SK-N-SH treated with all-trans-retinoic acid at 6 μM for 48 hours (cell line): ENCODE data around the gene NAE1.

Experiments used
- ATAC-seq: fragments of 200-7000 bp; cut with Tn5 transposase; 3 replicates; pipeline ENCODE4 v1.9.1; 2020; ENCODE audit warnings: mild to moderate bottlenecking, moderate library complexity
- ARNTL ChIP-seq: fragments of 450-650 bp; formaldehyde crosslinking; IDR thresholded peaks from 2 replicates; pipeline ENCODE4 v1.5.0; 2020; ENCODE audit warnings: low read depth, mild to moderate bottlenecking, moderate library complexity, borderline replicate concordance
- BACH2 ChIP-seq: fragments of 250-450 bp; sonication (Bioruptor Pico); IDR thresholded peaks from 2 replicates; pipeline ENCODE4 v1.9.0; 2021; ENCODE audit warnings: mild to moderate bottlenecking, borderline replicate concordance
- CSDC2 ChIP-seq: fragments of 250-450 bp; sonication (Bioruptor Pico); IDR thresholded peaks from 2 replicates; pipeline ENCODE4 v1.5.0; 2020; ENCODE audit warnings: mild to moderate bottlenecking, moderate library complexity
- ESRRG ChIP-seq: fragments of 250-450 bp; sonication (Bioruptor Pico); IDR thresholded peaks from 2 replicates; pipeline ENCODE4 v1.6.1; 2021; ENCODE audit warnings: mild to moderate bottlenecking
- GLIS3 ChIP-seq: fragments of 250-450 bp; sonication (Bioruptor Pico); IDR thresholded peaks from 2 replicates; pipeline ENCODE4 v1.5.0; 2020; ENCODE audit warnings: mild to moderate bottlenecking, moderate library complexity
- ISL1 ChIP-seq: fragments of 250-450 bp; sonication (Bioruptor Pico); IDR thresholded peaks from 2 replicates; pipeline ENCODE4 v2.1.2; 2022; ENCODE audit warnings: mild to moderate bottlenecking, moderate library complexity
- OSR1 ChIP-seq: fragments of 250-450 bp; sonication (Bioruptor Pico); IDR thresholded peaks from 2 replicates; pipeline ENCODE4 v1.8.0; 2022; ENCODE audit warnings: moderate library complexity, mild to moderate bottlenecking, inconsistent platforms
- PATZ1 ChIP-seq: fragments of 250-450 bp; sonication (Bioruptor Pico); IDR thresholded peaks from 2 replicates; pipeline ENCODE4 v1.8.0; 2020; ENCODE audit warnings: mild to moderate bottlenecking, moderate library complexity, borderline replicate concordance
- PPARA ChIP-seq: fragments of 250-450 bp; sonication (Bioruptor Pico); IDR thresholded peaks from 2 replicates; pipeline ENCODE4 v1.5.0; 2020; ENCODE audit warnings: mild to moderate bottlenecking, borderline replicate concordance
- SNAI2 ChIP-seq: fragments of 250-450 bp; sonication (Bioruptor Pico); IDR thresholded peaks from 2 replicates; pipeline ENCODE4 v1.5.0; 2020; ENCODE audit warnings: mild to moderate bottlenecking, moderate library complexity
- TCF4 ChIP-seq: fragments of 250-450 bp; sonication (Bioruptor Pico); IDR thresholded peaks from 2 replicates; pipeline ENCODE4 v1.8.0; 2021; ENCODE audit warnings: mild to moderate bottlenecking, moderate library complexity, borderline replicate concordance
- TOX ChIP-seq: fragments of 250-450 bp; sonication (Bioruptor Pico); IDR thresholded peaks from 2 replicates; pipeline ENCODE4 v1.8.0; 2021; ENCODE audit warnings: mild to moderate bottlenecking, moderate library complexity, borderline replicate concordance
- TSHZ2 ChIP-seq: fragments of 250-450 bp; sonication (Bioruptor Pico); IDR thresholded peaks from 2 replicates; pipeline ENCODE4 v1.5.0; 2020; ENCODE audit warnings: mild to moderate bottlenecking, moderate library complexity
- ZC3H10 ChIP-seq: fragments of 250-450 bp; sonication (Bioruptor Pico); IDR thresholded peaks from 2 replicates; pipeline ENCODE4 v1.5.1; 2021; ENCODE audit warnings: mild to moderate bottlenecking, moderate library complexity
- ZFP3 ChIP-seq: fragments of 250-450 bp; sonication (Bioruptor Pico); IDR thresholded peaks from 2 replicates; pipeline ENCODE4 v1.5.0; 2020; ENCODE audit warnings: mild to moderate bottlenecking, moderate library complexity
- ZFP30 ChIP-seq: fragments of 450-650 bp; formaldehyde crosslinking; IDR thresholded peaks from 2 replicates; pipeline ENCODE4 v1.5.0; 2022; ENCODE audit warnings: mild to moderate bottlenecking, moderate library complexity
- ZNF565 ChIP-seq: fragments of 450-650 bp; formaldehyde crosslinking; conservative IDR thresholded peaks from 2 replicates; pipeline ENCODE4 v1.5.0; 2020; ENCODE audit warnings: low read depth, mild to moderate bottlenecking, moderate library complexity
- ZNF70 ChIP-seq: fragments of 450-650 bp; formaldehyde crosslinking; IDR thresholded peaks from 2 replicates; pipeline ENCODE4 v1.5.0; 2020; ENCODE audit warnings: mild to moderate bottlenecking, moderate library complexity
- ZNF8 ChIP-seq: fragments of 450-650 bp; formaldehyde crosslinking; IDR thresholded peaks from 2 replicates; pipeline ENCODE4 v1.5.0; 2020; ENCODE audit warnings: mild to moderate bottlenecking, moderate library complexity
- TF ChIP-seq, protein P1 (sequence below): fragments of 250-450 bp; sonication (Bioruptor Pico); IDR thresholded peaks from 2 replicates; pipeline ENCODE4 v1.5.1; 2020; ENCODE audit warnings: low read depth, mild to moderate bottlenecking, moderate library complexity
- TF ChIP-seq, protein P2 (sequence below): fragments of 250-450 bp; sonication (Bioruptor Pico); IDR thresholded peaks from 2 replicates; pipeline ENCODE4 v1.5.1; 2021; ENCODE audit warnings: mild to moderate bottlenecking, moderate library complexity

Gene NAE1

DNA sequence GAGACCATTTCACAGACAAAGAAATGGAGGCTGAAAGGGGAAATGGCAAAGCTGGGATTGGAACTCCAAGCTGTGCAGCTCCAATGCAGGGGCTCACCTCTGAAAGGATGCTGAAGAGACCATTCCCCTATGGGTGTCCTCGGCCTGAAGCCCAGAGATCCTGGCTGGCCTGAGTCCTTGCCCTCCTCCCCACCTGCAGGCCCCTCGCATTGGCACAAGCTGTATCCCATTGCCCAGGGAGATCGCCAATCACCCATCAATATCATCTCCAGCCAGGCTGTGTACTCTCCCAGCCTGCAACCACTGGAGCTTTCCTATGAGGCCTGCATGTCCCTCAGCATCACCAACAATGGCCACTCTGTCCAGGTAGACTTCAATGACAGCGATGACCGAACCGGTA, 16.1 kb upstream of the NAE1 start:
- TF ChIP-seq PATZ1 (no peak), CSDC2 (CRISPR knock-in tag) (no peak), TCF4 (no peak), GLIS3 (CRISPR knock-in tag) (no peak), OSR1 (CRISPR knock-in tag) (no peak), ZNF8 (no peak), ZC3H10 (no peak), TSHZ2 (CRISPR knock-in tag) (no peak), ZNF70 (CRISPR knock-in tag) (no peak), SNAI2 (no peak), BACH2 (CRISPR knock-in tag) (no peak), ESRRG (CRISPR knock-in tag) (no peak), PPARA (CRISPR knock-in tag) (no peak)
- TF ChIP-seq, protein P1, sequence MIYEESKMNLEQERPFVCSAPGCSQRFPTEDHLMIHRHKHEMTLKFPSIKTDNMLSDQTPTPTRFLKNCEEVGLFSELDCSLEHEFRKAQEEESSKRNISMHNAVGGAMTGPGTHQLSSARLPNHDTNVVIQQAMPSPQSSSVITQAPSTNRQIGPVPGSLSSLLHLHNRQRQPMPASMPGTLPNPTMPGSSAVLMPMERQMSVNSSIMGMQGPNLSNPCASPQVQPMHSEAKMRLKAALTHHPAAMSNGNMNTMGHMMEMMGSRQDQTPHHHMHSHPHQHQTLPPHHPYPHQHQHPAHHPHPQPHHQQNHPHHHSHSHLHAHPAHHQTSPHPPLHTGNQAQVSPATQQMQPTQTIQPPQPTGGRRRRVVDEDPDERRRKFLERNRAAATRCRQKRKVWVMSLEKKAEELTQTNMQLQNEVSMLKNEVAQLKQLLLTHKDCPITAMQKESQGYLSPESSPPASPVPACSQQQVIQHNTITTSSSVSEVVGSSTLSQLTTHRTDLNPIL, result no peak
- TF ChIP-seq, protein P2, sequence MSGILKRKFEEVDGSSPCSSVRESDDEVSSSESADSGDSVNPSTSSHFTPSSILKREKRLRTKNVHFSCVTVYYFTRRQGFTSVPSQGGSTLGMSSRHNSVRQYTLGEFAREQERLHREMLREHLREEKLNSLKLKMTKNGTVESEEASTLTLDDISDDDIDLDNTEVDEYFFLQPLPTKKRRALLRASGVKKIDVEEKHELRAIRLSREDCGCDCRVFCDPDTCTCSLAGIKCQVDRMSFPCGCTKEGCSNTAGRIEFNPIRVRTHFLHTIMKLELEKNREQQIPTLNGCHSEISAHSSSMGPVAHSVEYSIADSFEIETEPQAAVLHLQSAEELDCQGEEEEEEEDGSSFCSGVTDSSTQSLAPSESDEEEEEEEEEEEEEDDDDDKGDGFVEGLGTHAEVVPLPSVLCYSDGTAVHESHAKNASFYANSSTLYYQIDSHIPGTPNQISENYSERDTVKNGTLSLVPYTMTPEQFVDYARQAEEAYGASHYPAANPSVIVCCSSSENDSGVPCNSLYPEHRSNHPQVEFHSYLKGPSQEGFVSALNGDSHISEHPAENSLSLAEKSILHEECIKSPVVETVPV (CRISPR knock-in tag), result no peak
- no peak for ATAC-seq

- ATAC-seq, result no peak
- no peak for TF ChIP-seq PPARA (CRISPR knock-in tag)
- TF ChIP-seq TOX, result no peak
- TF ChIP-seq ZNF565, result no peak
- TF ChIP-seq BACH2 (CRISPR knock-in tag), result no peak
- TF ChIP-seq, all 23 proteins: peak for 0
Observed at GRCh38 chr16:66846266-66846665, 15.5 kb upstream of the NAE1 start.

- no peak for ATAC-seq
- TF ChIP-seq SNAI2, result no peak
- TF ChIP-seq, protein P1, result no peak
Observed at GRCh38 chr16:66845791-66846221, 15.0 kb upstream of the NAE1 start.

GRCh38 chr16:66845080-66845410, 14.3 kb upstream of the NAE1 start:
- ATAC-seq, result no peak
- TF ChIP-seq BACH2 (CRISPR knock-in tag), result no peak
- no peak for TF ChIP-seq OSR1 (CRISPR knock-in tag)
- no peak for TF ChIP-seq GLIS3 (CRISPR knock-in tag)
- no peak for TF ChIP-seq ISL1 (CRISPR knock-in tag)
- TF ChIP-seq, all 23 proteins: peak for 0

DNA sequence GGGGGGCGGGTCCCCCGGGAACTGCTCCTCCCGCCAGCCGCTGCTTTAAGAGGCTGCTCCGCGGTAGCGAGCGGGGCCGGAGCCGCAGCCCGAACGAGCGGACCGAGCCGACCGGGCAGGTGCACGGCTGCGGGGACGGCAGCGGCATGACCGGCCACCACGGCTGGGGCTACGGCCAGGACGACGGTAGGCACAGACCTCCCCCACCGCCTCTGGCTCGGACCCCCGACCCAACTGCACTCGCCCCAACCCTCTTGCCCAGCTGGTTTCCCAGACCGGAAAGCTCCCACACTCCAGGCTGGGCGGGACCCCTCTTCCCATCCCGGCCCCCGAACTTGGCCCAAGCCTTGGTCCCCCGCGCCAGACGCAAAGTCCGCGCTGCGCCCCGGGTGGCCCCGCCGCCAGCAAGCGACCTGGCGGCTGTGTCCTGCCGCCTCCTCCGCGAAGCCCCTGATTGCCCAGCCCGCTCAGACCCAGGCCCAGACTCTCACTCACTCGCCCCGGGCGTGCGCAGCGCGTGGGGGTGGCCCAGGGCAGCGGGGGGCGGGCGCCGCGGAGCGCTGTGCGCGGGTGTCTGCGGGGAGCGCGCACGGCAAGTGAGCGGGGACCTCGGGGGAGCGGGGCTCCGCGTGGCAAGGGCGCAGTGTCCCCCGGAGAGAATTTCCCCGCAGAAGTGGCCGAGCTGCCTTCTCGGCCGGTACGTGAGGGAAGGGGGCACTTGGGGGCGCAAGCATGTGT, 13.7 kb upstream of the NAE1 start, which contains the start of gene CA7:
Gene CA7, plus strand, starts transcription at position 73 of the 738 bp plus-strand sequence. Its CDS starts 74 bp downstream, at position 147.
- ATAC-seq, result peak; percentile 22
- TF ChIP-seq ARNTL (CRISPR knock-in tag) (no peak), BACH2 (CRISPR knock-in tag) (no peak), TOX (no peak), ZNF565 (no peak), PPARA (CRISPR knock-in tag) (no peak), ZFP30 (CRISPR knock-in tag) (no peak), TCF4 (no peak), ZFP3 (CRISPR knock-in tag) (no peak)
- TF ChIP-seq, protein P2 (CRISPR knock-in tag), result no peak
- TF ChIP-seq, protein P1, result no peak
